Retinal pigment epithelial cell (primary cell): ENCODE results near the gene SEMA3G.

Experiments used
- DNase-seq: peaks from one replicate; pipeline ENCODE4 v3.0.0-alpha.2; 2010; ENCODE audit warnings: low read depth
- H3K4me3 ChIP-seq: 2 replicates; pipeline ENCODE4 v1.5.1; 2011; ENCODE audit warnings: mild to moderate bottlenecking, low read length, control low read depth, moderate library complexity
- CTCF ChIP-seq: conservative IDR thresholded peaks from 2 replicates; pipeline ENCODE4 v1.5.1; 2011; ENCODE audit warnings: low read depth, low read length, control low read depth, inconsistent platforms

The SEMA3G gene

GRCh38 chr3:52393131-52393807, 51.6 kb downstream of the SEMA3G start:
- no peak for TF ChIP-seq CTCF
- no peak overlapping the region for H3K4me3 ChIP-seq
- DNase-seq = no peak

GRCh38 chr3:52392216-52392930, 52.5 kb downstream of the SEMA3G start:
- no peak overlapping the region for H3K4me3 ChIP-seq
- DNase-seq = no peak
- TF ChIP-seq CTCF = no peak

GRCh38 chr3:52391096-52391495, 53.8 kb downstream of the SEMA3G start:
- no peak for TF ChIP-seq CTCF
- no peak for DNase-seq
- H3K4me3 ChIP-seq = no peak overlapping the region

- no peak for DNase-seq
- no peak for TF ChIP-seq CTCF
- no peak overlapping the region for H3K4me3 ChIP-seq
Measured at GRCh38 chr3:52388933-52389332, 56.0 kb downstream of the SEMA3G start.

- H3K4me3 ChIP-seq = no peak overlapping the region
- TF ChIP-seq CTCF = peak; percentile 7
- DNase-seq = no peak
Measured at GRCh38 chr3:52388348-52388821, 56.5 kb downstream of the SEMA3G start.

- no peak for DNase-seq
- TF ChIP-seq CTCF = no peak
- H3K4me3 ChIP-seq = no peak overlapping the region
Measured at GRCh38 chr3:52387481-52387880, 57.4 kb downstream of the SEMA3G start.

- peak; percentile 8 for DNase-seq
- H3K4me3 ChIP-seq = no peak overlapping the region
- TF ChIP-seq CTCF = peak; percentile 77
Measured at GRCh38 chr3:52385157-52385556, 59.7 kb downstream of the SEMA3G start.
